Adrenal gland (tissue), 5 donors: ENCODE data around the gene NKPD1.

ENCODE experiments used
- CTCF ChIP-seq, 6 experiments: fragments of 450-650 bp in 4 of 6; fragments of 200-600 bp in 2 of 6; sonication (generic) in 1 of 6; IDR thresholded peaks; 1 replicate in 5 of 6; 2 replicates in 1 of 6; pipeline versions ENCODE4 v1.5.1 to v1.8.0; 2016 to 2021; ENCODE audit warnings: antibody characterized with exemption in 6 of 6, mild to moderate bottlenecking in 2 of 6, moderate library complexity in 1 of 6
- POLR2A ChIP-seq, 2 donors: fragments of 450-650 bp; IDR thresholded peaks; one replicate each; pipeline ENCODE4 v1.6.1; 2017; ENCODE audit warnings: antibody characterized with exemption in 2 of 2, mild to moderate bottlenecking in 2 of 2, moderate library complexity in 1 of 2
- donor health status: DM: no; HTN: no; CAD: no.

GRCh38 chr19:45125975-45126493 lies 34.7 kb downstream of the NKPD1 start:
- TF ChIP-seq CTCF (IDR thresholded peaks at IDR 0.05) (peak; percentile 57 to 76 (median 71)), POLR2A (IDR thresholded peaks at IDR 0.05) (no peak)
